WTC11 (cell line): Measurements from ENCODE around the gene NEB.

ENCODE experiments used
- CTCF ChIP-seq: fragments of 200-600 bp; IDR thresholded peaks from 2 replicates; pipeline ENCODE4 v1.8.0; 2022; ENCODE audit warnings: antibody characterized with exemption
- MAX ChIP-seq: sonication (generic); formaldehyde crosslinking; IDR thresholded peaks from 2 replicates; pipeline ENCODE4 v1.8.0; 2022; ENCODE audit warnings: mild to moderate bottlenecking, missing genetic modification reagents
- NR1H2 ChIP-seq: sonication (generic); formaldehyde crosslinking; IDR thresholded peaks from 2 replicates; pipeline ENCODE4 v1.9.0; 2021; ENCODE audit warnings: mild to moderate bottlenecking, moderate library complexity, missing genetic modification reagents
- NR2C2 ChIP-seq: sonication (generic); formaldehyde crosslinking; IDR thresholded peaks from 2 replicates; pipeline ENCODE4 v1.8.0; 2022; ENCODE audit warnings: mild to moderate bottlenecking, missing genetic modification reagents
- RELA ChIP-seq: sonication (generic); formaldehyde crosslinking; IDR thresholded peaks from 2 replicates; pipeline ENCODE4 v1.8.1; 2022; ENCODE audit warnings: missing genetic modification reagents, mild to moderate bottlenecking, borderline replicate concordance
- SP1 ChIP-seq: sonication (generic); formaldehyde crosslinking; conservative IDR thresholded peaks from 2 replicates; pipeline ENCODE4 v1.8.1; 2022; ENCODE audit warnings: missing genetic modification reagents
- ZBTB21 ChIP-seq: sonication (generic); formaldehyde crosslinking; IDR thresholded peaks from 2 replicates; pipeline ENCODE4 v1.8.1; 2023; ENCODE audit warnings: mild to moderate bottlenecking, missing genetic modification reagents, borderline replicate concordance
- ZNF232 ChIP-seq: sonication (generic); formaldehyde crosslinking; IDR thresholded peaks from 2 replicates; pipeline ENCODE4 v1.8.0; 2022; ENCODE audit warnings: mild to moderate bottlenecking, missing genetic modification reagents
- TF ChIP-seq, protein P1 (sequence below): sonication (generic); formaldehyde crosslinking; IDR thresholded peaks from 2 replicates; pipeline ENCODE4 v1.8.1; 2023; ENCODE audit warnings: mild to moderate bottlenecking, moderate library complexity, missing genetic modification reagents

DNA sequence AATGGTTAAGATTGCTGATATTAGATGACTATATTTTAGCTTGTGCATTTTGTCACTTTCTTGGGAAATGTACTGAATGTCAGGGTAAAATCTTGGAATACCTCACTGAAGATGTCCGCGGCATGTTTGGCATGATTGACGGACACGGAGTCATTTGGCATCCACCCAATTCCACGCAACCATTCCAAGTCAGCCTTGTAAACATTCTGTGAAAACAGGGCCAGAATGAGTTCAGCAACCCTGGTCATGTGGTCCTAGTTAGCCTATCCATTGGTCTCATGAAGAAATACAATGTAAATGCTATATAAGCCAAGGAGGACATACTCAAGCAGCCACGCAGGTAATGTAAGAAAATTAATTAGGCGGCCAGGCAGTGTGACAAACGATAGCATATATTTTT is 165.1 kb downstream of the NEB start:
- TF ChIP-seq CTCF, result no peak
- no peak for TF ChIP-seq SP1 (CRISPR knock-in tag)
- no peak for TF ChIP-seq ZNF232 (CRISPR knock-in tag)
- TF ChIP-seq, protein P1, sequence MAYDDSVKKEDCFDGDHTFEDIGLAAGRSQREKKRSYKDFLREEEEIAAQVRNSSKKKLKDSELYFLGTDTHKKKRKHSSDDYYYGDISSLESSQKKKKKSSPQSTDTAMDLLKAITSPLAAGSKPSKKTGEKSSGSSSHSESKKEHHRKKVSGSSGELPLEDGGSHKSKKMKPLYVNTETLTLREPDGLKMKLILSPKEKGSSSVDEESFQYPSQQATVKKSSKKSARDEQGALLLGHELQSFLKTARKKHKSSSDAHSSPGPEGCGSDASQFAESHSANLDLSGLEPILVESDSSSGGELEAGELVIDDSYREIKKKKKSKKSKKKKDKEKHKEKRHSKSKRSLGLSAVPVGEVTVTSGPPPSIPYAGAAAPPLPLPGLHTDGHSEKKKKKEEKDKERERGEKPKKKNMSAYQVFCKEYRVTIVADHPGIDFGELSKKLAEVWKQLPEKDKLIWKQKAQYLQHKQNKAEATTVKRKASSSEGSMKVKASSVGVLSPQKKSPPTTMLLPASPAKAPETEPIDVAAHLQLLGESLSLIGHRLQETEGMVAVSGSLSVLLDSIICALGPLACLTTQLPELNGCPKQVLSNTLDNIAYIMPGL (CRISPR knock-in tag), result no peak
- no peak for TF ChIP-seq ZBTB21
- TF ChIP-seq RELA, result no peak
- no peak for TF ChIP-seq NR1H2 (CRISPR knock-in tag)
- TF ChIP-seq MAX (CRISPR knock-in tag), result no peak
- no peak for TF ChIP-seq NR2C2 (CRISPR knock-in tag)
